Glutamatergic neuron (in vitro differentiated cells): ENCODE measurements around the gene POGLUT2. TPM values are rescaled to one million over a fixed set of nuclear protein-coding genes. Genes with fewer than 3 reads are reported as not detected.

Experiments used
- DNase-seq: peaks from one replicate; pipeline ENCODE4 v3.0.0; 2022
- H3K27ac Mint-ChIP-seq: one replicate; pipeline ENCODE4 v1.8.0; 2020; ENCODE audit warnings: mild to moderate bottlenecking, mixed read lengths, inconsistent platforms; ENCODE audit not compliant: unreplicated experiment
- H3K27me3 Mint-ChIP-seq: one replicate; pipeline ENCODE4 v1.8.0; 2020; ENCODE audit warnings: mild to moderate bottlenecking, moderate library complexity, mixed read lengths, inconsistent platforms; ENCODE audit not compliant: unreplicated experiment
- H3K36me3 Mint-ChIP-seq: one replicate; pipeline ENCODE4 v1.8.0; 2020; ENCODE audit warnings: mild to moderate bottlenecking, mixed read lengths, inconsistent platforms; ENCODE audit not compliant: unreplicated experiment
- H3K4me1 Mint-ChIP-seq: one replicate; pipeline ENCODE4 v1.8.0; 2020; ENCODE audit warnings: mild to moderate bottlenecking, low read depth, mixed read lengths, inconsistent platforms; ENCODE audit not compliant: unreplicated experiment
- H3K4me3 Mint-ChIP-seq: one replicate; pipeline ENCODE4 v1.8.0; 2020; ENCODE audit warnings: mild to moderate bottlenecking, mixed read lengths, inconsistent platforms; ENCODE audit not compliant: unreplicated experiment
- H3K9me3 Mint-ChIP-seq: one replicate; pipeline ENCODE4 v1.8.0; 2020; ENCODE audit warnings: mild to moderate bottlenecking, moderate library complexity, mixed read lengths, inconsistent platforms; ENCODE audit not compliant: unreplicated experiment
- CTCF ChIP-seq: fragments of 200-600 bp; sonication (generic); IDR thresholded peaks from one replicate; pipeline ENCODE4 v1.5.0; 2021; ENCODE audit not compliant: partially characterized antibody, unreplicated experiment
- total RNA-seq: library from RNA; stranded (reverse); fragmentation: NEBNext Ultra II Directional; extraction: Animal tissue kit (Norgen Biotek cat#: 25700); gene quantifications from one replicate; pipeline ENCODE4 v1.2.1, GENCODE V29; 2021; ENCODE audit not compliant: unreplicated experiment

POGLUT2 gene
- total RNA-seq, 1 donor from 2014 or later, result 17.5 TPM

- Mint-ChIP-seq H3K27me3 (no peaks in the 10 kb centered on the region), H3K4me1 (no peaks in the 10 kb centered on the region), H3K36me3 (no peaks in the 10 kb centered on the region), H3K27ac (no peak overlapping the region), H3K4me3 (no peak overlapping the region), H3K9me3 (no peaks in the 10 kb centered on the region)
- TF ChIP-seq CTCF, result no peak
- DNase-seq, result no peak
These were observed 41.8 kb downstream of the POGLUT2 start for GRCh38 chr13:102757006-102757405.

- TF ChIP-seq CTCF, result no peak
- Mint-ChIP-seq H3K36me3 (no peaks in the 10 kb centered on the region), H3K9me3 (no peaks in the 10 kb centered on the region)
These were observed 46.9 kb downstream of the POGLUT2 start for GRCh38 chr13:102751886-102752285.

GRCh38 chr13:102742506-102742905 lies 56.3 kb downstream of the POGLUT2 start:
- Mint-ChIP-seq H3K9me3 (no peaks in the 10 kb centered on the region), H3K4me3 (no peak overlapping the region), H3K36me3 (peaks cover 7% of the 10 kb centered on the region), H3K27me3 (no peaks in the 10 kb centered on the region), H3K4me1 (no peaks in the 10 kb centered on the region), H3K27ac (no peak overlapping the region)
- no peak for TF ChIP-seq CTCF
- DNase-seq, result no peak

More at GRCh38 chr13:102751886-102752285, 46.9 kb downstream of the POGLUT2 start:
- no peak for DNase-seq
- Mint-ChIP-seq H3K4me3 (no peak overlapping the region), H3K4me1 (no peaks in the 10 kb centered on the region), H3K27me3 (peaks cover 2% of the 10 kb centered on the region), H3K27ac (no peak overlapping the region)

- DNase-seq, result no peak
- H3K4me1 Mint-ChIP-seq, result no peaks in the 10 kb centered on the region
- no peaks in the 10 kb centered on the region for H3K9me3 Mint-ChIP-seq
- H3K4me3 Mint-ChIP-seq, result no peak overlapping the region
- TF ChIP-seq CTCF, result no peak
- peaks cover 7% of the 10 kb centered on the region for H3K36me3 Mint-ChIP-seq
- no peak overlapping the region for H3K27ac Mint-ChIP-seq
- H3K27me3 Mint-ChIP-seq, result no peaks in the 10 kb centered on the region
These were observed 56.7 kb downstream of the POGLUT2 start for GRCh38 chr13:102742101-102742500.

Other genes with a start within 250 kb of the POGLUT2 start
- 84.6 TPM for gene TPP2, start 202.0 kb downstream of the POGLUT2 start, total RNA-seq
- not detected for gene METTL21C, start 103.9 kb downstream of the POGLUT2 start, total RNA-seq
- 6.9 TPM for gene TEX30, start 25.2 kb downstream of the POGLUT2 start, total RNA-seq
- 39.2 TPM for gene BIVM, start 143 bp upstream of the POGLUT2 start, total RNA-seq
- 40.8 TPM for gene ERCC5, start 47.1 kb upstream of the POGLUT2 start, total RNA-seq